Stimulated activated CD4-positive, alpha-beta T cell treated with anti-CD3 and anti-CD28 coated beads, Interleukin-4, amount 100 ng/mL, for 1 hour (primary cell): ENCODE data around the gene ANXA11.
"Not testable (repeated sequence)": the region's sequence is repeated elsewhere in the genome, so short reads cannot be mapped to it uniquely, and the experiment has no call there.

Source experiments
- DNase-seq: peaks from one replicate; pipeline ENCODE4 v3.0.0-alpha.2; 2020

ANXA11 gene

DNA sequence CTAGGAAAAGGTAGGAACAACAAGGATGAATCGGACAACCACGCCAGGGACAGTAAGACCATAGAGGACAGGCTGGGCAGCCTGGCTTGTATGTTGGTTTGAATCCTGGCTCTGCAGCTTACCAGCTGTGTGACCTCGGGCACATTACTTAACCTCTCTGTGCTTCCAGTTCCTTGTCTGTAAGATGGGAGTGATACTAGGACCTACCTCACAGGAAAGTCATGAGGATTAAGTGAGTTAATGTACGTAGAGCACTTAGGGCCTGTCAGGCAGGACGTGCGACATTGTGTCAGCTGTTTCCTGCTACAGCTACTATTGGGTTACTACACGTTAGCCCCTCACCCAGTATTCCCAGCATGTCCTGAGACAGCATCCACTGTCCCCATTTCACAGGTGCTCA lies 40.7 kb downstream of the ANXA11 start:
- DNase-seq = no peak

DNA sequence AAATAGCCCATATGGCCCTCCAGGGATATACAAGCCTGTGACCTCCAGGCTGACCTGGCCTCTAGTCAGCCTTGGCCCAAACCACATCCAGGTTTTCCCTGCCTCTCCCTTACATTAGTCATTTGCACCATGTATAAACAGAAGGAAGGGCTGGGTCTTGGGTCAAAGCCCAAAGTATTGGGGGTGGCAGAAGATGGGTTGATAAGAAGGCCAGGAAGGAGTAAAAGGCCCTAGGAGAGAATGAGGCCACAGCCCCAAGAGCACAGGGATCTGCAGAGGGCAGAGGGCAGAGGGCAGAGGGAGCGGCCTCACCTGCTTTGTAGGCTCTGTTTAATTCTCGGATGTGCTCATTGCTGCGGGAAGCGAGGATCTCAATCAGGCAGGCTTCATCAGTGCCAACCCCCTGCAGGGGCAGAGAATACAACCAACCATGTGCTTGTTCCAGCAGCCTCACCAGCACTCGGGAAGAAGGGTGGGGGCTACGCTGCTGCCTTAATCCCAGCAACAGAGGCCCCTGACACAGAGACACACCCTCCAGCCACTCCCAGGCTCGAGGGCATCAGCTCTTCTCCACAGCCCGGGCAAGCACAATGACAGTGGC lies 41.5 kb downstream of the ANXA11 start:
- DNase-seq = no peak

DNA sequence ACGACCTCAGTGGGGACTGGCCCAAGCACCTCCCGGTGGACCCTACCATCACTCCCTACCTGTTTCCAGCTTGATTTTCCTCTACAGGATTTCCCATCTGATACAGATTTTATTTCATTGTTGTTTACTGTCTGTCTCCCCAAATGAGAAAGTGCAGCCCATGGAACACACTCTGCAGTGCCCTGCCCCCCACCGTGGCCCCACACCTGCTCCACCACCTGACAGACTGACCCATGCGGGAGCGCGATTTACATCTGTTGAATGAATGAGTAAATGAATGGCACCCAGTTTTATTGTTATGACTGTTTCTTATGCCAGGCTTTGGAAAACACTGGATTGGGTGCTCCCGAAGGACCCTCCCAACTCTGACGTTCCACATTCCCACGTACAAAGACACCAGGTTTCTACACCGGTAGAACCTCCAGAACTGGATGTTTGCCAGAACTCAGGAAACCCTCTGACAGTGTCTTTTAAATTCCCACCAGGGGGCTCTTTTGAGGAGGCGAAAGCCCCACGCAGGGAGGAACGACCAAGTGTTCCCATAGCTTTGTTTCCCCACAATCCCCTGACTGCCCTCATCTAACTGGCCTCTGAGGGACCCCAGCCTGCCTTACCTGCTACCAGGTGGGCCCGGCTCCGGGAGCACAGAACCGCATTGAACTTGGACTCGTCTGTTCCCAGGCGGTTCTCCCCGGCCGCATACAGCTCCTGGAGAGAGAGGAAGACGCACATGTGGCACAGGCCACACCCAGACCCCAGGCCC lies 43.8 kb downstream of the ANXA11 start:
- no peak for DNase-seq

DNA sequence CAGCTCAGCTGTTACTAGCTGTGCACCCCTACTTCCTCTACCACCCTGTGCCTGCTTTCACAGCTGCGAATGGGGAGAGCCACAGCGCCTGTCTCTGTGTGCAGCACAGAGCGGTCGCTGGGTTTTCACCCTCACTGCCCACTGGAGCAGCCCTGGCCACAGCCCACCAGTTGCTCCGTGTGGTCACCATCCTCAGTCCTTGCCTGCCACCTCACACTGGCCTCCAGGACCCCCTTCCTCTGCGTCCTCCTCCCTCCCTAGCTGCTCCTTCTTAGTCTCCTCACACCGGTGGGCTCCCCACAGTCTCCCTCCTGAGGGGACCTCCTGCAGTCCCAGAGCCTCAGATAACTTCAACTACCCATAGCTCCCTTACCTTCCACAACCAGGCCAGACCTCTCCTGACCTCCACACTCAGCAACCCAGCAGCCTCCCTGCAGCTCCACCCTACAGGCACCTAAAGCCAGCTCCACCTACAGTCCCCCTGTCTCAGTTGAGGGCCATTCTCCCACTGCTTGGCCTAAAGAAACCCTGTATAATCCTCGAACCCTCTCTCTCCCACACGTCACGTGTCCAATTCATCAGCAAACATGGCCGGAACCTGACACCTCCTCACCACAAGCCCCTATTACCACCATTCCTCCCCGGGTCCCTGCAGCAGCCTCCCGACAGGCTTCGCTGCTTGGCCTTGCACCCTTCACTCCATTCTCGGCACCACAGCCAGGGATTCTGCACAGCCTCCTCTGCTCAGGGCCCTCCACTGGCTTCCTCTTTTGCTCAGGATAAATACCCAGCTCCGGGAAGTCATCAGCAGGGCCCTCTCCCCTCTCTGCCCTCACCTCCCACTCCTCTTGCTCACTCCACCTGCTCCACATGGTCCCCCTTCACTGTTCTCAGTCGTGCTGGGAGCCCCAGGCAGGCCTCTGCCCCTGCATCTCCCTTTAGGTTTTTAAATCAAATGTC lies 44.7 kb downstream of the ANXA11 start:
- DNase-seq = no peak

DNA sequence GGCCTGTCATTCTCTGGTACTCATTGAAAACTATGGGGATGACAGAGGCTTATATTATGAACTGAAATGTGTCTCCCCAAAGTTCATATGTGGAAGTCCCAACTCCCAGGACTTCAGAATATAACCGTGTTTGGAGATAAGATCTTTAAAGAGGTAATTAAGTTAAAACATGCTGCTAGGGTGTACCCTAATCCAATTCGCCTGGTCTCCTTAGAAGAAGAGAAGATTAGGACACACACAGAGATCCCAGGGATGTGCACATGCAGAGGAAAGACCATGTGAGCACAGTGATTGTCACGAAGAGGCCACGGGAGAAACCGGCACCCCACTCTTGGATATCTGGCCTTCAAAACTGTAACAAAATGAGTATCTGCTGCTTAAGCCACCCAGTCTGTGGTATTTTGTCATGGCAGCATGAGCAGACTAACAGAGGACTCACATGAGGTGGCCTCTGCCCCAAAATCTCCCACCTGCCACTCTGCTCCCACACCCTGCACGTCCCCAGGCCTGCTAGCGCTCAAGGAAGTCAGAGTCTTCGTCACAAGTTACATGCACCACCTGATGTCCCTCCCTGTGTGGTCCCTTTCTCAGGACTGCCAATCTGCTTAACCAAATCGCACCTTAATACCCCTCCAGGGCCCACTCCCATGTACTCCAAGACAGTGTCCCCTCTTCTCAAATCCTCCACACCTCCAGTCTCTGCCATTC lies 46.0 kb downstream of the ANXA11 start:
- no peak for DNase-seq

DNA sequence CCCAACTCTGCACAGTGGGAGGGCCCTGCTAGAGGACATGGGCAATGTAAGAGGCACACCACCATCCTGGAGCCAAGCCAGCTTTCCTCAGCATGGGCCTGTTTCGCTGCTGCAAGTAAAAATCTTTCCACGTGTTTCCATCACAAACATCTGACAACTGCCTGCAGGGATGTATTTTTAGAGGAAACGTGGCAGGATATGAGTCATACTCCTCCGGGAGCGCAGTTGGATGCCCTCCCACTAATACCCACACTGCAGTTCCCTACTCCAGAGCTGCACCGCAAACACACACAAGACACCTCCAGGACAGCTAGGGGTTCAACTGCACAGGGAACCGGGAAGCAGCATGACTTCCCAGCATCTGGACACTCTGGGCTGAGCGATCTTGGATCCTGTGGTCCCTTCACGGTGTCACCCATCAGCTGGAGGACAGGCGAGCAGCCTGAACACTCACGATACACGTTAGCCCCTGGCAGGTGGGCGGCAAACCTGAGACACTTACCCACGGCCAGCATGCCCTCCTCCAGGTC lies 46.7 kb downstream of the ANXA11 start:
- no peak for DNase-seq

DNA sequence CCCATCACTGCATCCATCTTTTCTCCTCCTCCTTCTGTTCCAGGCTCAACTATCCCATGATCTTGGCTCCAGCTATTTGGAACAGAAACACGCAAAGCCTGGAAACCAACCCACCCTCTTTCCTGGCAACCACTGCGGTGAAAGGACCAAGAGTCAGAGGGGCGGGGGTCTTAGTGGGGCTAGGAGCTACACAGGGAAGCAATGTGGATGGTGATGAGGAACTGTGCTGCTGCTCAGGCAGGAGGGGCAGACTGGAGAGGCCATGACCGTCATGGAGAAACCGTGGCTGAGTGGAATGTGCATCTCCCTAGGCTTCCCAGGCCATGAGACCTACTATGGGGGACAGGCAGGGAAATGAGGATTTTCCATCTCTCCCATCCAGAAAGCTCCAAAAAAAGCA lies 47.2 kb downstream of the ANXA11 start:
- no peak for DNase-seq

DNA sequence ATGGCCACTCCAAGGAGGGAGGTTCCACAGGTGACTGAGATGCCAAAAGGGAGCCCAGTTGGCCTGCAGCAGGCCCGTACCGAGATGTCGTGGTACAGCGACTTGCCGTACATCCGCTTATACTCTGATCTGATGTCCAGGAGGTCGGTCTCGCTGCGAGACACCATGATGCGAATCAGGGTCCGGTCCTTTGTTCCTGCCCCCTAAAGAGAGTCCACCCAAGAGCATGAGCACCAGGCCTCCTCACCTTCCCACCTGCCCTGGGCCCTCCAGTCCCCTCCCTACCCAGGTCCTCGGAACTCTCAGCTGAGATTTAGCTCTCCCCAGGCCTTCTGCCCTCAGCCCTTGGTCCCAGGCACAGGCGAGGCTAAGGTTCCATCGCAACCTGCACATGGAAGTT lies 47.8 kb downstream of the ANXA11 start:
- no peak for DNase-seq

DNA sequence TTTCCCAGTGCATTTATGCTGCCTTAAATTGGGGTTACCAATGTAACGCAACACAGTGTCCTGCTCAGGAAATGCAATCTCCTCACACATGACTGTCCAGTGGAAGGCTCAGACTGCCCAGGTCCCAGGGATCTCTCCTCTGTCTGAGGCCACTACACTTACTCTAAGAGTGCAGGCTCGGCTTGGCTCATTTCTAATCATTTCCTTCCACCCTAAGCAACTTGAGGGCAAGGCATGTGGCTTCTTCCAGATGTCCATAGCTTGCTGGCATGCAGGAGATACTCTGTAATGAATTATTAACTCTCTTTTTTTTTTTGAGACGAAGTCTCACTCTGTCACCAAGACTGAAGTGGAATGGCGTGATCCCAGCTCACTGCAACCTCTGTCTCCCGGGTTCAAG lies 49.1 kb downstream of the ANXA11 start:
- no peak for DNase-seq

DNA sequence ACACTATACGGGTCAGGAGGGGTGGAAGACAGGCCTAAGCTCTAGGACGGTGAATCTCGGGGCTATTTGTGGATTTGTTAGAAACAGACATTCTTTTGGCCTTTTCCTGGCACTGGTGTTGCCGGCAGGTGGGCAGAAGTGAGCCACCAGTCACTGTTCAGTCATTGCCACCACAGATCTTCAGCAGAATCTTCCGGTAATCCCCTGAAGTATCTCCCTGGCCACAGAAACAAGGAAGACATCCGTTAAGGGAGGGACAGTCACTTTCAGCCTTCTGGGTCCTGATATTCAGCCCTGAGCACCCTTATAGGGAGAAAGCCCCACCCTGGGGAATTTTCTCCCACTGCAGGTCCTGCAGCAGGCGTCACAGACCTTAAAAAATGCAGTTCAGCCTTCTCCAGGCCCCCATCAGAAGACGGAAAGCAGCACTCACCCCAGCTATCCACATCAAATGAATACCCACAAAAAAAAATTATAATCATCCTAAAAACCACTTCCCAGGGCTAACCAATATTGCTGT lies 49.6 kb downstream of the ANXA11 start:
- no peak for DNase-seq

DNA sequence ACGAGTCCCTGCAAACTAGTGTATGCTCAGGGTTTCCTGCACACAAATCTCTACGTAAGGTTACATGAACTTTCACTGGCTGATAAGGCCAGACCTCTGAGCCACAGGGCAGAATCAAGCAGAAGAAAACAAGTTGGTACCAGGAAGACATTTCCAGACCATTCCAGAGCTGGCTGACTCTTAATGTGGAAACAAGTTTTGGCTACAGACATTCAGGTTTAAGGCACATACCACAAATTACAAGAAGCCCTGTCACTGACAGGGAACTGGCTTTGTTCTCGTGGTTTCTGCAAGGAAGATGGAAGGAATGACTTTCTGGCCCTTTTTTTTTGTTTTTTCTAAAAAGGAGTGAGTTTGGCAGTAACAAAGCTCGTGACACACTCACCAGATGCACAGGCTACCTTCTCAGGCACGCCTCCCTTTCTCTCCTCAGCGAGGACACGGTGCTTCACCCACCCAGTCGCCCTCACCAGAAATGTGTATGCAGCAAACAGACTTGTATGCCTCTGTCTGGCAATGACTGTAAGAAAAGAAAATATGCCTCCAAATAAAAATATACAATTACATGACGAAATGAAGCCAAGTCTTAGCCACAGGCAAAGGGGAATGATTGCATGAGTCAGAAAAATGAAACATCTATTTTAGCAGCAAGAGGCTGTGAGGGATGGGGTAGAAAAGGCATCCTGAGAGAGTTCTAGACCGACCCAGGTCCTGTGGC lies 50.2 kb downstream of the ANXA11 start:
- DNase-seq = no peak

DNA sequence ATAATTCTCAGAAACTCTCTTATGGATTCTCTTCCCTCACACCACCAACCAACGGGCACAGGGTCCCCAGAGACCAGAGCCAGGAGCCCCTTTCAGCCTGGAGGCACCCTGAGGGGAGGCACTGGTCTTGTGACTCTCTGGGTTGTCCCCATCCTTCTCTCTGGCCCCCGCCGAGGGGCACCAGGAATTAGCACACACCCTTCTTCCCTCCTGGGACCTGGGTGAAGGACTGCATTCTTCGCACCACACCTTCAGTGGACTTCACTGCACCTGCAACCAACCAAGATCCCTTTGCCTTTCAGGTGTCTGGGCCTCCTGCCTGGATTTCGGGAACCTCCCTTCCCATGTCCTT lies 50.7 kb downstream of the ANXA11 start:
- no peak for DNase-seq

DNA sequence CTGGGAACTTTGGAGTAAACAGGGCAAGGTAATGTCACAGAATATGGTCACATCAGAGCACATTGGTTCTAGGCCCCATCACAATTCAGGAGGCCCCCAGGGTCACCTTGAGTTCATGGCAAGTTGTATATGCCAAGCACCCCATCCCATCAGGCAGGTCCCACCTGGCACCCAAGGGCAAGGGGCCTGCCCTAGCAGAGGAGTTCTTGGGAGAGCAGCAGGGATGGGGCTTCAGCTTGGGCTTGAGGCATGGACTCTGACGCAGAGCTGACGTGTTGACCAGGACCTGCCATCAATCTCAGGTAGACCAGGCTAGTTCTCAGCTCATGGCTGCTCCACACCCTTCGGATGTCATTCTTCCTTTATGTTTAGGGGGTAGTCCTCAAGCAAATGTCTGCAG lies 51.9 kb downstream of the ANXA11 start:
- DNase-seq = no peak

DNA sequence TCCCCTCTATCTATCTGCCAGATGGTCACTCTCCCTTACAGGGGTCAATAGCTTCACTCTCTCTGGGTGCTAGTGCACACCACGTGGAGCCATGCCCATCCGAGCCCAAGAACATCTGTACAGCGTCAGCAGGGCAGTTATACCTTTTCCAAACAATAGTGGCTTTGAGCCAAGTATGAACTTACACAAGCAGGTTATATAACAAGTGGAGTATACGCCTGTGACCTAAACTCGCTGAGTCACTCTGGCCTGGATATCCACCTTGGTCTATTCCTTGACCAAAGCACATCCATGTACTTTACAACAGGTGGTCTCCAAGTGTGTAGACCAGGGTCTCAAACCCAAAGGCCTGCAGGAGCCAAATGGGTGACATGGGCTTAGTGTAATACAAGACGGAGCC lies 52.5 kb downstream of the ANXA11 start:
- no peak for DNase-seq

DNA sequence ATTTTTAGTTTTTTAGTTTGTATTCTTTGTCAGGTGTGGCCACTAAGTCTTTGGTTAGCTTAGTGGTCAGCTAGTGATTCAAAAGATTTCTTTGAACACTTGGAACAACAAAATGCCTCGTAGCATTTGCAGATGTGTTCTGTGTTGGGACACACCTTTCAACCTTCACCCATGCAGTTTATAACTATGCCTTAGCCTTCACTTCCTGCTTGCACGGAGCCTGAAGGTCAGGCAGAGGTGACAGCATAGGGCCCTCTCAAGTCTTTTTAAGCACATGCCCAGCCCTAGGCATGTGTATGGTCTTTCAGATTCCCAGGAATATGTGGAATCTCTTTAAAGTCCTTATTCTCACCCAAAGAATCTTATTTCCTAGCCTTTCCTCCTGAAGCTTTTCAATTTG lies 55.2 kb downstream of the ANXA11 start:
- DNase-seq = no peak

DNA sequence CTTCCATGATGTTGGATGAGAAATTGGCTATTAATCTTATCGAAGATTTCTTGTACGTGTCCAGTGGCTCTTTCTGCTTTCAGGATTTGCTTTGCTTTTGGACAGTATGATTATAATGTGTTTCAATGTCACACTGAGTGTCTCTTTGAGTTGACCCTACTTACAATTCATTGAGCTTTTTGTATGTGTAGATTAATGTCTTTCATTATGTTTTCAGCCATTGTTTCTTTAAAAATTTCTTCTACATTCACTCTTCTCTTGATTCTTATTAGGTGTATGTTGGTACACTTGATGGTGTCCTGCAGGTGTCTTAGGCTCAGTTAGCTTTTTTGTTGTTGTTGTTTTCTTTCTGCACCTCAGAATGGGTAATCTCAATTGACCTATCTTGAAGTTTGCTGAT lies 56.2 kb downstream of the ANXA11 start:
- no peak for DNase-seq

DNA sequence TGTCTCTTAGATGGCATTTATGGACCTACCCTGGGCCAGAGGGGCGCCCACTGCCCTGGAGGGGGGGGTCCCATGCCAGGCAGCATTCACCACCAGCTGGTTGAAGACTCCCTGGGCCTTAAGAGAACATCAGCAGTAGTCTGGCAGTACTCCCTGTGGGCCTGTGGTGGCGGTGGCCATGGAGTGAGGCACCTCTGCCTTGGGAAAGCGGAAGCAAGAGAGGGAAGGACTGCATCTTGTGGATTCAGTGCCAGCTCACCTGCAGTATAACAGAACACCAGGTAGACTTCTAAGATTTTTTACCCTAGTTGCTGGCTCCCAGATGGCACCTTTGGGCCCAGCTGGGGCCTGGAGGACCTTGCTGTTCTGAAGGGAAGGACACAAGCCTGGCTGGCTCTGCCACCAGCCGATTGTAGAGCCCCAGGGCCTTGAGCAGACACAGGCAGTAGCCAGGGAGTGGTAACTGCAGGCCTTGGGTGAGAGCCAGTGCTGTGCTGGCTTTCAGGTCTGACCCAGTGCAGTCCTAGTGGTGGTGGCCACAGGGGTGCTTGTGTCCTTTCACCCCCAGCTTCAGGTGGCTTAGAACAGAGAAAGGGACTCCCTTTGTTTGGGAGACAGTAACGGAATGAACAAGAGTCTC lies 57.1 kb downstream of the ANXA11 start:
- no peak for DNase-seq

DNA sequence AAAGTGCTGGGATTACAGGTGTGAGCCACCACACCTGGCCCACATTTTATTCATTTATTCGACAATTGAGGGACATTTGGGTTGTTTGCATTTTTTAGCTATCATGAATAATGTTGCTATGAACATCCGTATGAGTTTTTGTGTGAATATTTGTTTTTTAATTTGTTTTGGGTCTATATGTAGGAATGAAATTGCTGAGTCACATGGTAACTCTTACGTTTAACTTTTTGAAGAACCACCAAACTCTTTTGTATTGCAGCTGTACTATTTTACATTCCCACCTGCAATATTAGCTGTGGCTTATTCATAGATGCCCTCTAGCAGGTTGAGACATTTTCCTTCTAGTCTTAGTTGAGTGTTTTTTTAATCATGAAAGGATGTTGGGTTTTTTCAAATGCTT lies 58.4 kb downstream of the ANXA11 start:
- no peak for DNase-seq

DNA sequence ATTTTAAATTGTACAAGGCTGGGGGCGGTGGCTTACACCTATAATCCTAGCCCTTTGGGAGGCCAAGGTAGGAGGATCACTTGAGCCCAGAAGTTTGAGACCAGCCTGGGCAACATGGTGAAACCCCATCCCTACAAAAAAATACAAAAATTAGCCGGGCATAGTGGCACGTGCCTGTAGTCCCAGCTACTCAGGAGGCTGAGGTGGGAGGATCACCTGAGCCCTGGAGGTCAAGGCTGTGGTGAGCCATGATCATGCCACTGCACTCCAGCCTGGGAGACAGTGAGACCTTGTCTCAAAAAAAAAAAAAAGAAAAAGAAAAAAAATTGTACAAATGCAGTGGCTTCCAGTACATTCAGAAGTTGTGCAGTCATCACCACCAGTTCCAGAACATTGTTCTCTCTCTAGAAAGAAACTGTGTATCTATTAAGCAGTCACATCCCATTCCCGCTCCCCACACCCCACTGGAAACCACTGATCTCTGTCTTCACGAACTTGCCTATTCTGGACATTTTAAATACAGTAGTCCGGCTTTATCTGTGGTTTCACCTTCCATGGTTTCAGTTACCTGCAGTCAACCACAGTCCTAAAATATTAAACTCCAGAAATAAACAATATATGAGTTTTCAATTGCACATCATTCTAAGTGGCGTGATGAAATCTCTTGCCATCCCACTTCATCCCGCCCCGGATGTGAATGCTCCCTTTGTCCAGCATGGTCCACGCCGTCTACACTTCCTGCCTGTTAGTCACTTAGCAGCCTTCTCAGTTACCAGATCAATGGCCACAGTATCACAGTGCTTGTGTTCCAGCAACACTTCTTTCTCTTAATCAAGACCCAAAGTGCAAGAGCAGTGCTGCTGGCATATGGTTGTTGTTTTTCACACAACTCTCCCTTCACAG lies 59.7 kb downstream of the ANXA11 start:
- not testable (repeated sequence) for DNase-seq

DNA sequence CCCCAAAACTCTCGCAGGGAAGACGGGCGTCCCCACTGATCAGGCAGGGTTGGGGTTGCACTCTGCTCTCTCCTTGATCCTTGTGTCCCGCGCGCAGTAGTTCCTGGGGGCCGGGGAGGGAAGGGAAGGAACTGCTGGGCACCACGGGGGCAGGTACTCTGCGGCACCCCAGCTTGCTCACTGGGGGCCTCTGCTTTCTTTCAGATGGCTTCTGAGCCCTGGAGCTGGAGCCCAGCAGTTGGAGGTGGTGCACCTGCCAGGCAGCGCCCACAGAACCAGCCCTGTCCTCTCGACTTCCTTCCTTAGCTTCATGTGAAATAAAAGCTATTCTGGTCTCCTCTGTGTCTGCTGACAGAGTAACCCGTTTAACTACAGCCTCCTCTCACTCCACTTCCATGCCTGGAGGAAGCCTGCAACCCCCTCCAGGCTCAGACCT lies 60.6 kb downstream of the ANXA11 start:
- DNase-seq = no peak
